GM19025 (cell line): ENCODE results near the gene CLASP1.

Source experiments
- ATAC-seq: cut with Tn5 transposase; IDR thresholded peaks from one replicate; pipeline ENCODE4 v1.9.1; 2021; ENCODE audit warnings: mild to moderate bottlenecking, low read depth, moderate library complexity; ENCODE audit not compliant: unreplicated experiment

Gene CLASP1

DNA sequence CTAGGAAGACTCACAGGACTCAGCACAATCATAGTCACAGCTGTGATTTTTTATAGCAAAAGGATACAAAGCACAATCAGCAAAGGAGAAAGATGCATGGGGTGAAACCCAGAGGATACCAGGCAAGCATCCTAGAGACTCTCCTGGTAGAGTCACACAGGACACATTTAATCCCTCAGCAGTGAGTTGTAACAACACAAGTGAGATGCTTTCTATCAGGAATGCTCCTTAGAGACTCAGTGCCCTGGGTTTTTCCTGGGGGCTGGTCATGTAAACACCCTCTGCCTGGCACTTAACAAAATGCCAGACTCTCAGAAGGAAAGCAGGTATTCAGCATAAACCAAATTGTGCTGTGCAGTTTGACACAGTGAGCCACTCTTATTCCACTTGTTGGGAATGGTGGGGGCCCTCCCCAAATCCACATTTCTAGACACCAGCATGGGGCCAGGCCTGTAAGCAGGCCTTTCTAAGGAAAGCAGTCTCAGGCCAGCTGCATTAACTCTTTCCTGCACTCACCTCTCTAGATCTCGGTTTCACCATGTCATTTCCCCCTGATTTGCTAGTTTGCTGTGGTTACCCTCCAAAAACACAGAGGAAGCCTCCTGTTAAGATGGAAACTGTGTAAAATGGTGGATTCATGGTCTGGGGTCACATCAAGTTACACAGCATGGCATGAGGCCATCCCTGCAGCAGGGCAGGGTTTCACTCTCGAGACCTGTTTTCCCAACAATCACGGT lies 135.5 kb downstream of the CLASP1 start:
- ATAC-seq = no peak

DNA sequence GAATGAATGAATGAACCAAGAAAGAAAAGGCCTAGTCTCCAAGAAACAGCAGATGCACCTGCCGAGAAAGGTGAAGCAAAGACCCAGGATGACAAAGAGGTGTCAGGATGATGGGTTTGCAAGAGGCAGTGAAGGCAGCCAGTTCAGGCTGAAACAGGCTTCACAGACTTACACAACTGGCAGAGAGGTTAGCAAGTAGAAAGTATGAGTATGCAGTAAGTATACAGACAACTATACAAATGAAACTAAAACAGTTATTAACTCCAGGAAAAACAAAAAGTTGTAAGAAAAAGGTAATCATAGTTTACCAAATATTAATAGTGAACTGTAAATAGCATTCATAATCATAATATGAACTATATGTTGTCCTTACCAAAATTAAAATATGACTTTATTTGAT lies 138.4 kb downstream of the CLASP1 start:
- ATAC-seq = no peak

DNA sequence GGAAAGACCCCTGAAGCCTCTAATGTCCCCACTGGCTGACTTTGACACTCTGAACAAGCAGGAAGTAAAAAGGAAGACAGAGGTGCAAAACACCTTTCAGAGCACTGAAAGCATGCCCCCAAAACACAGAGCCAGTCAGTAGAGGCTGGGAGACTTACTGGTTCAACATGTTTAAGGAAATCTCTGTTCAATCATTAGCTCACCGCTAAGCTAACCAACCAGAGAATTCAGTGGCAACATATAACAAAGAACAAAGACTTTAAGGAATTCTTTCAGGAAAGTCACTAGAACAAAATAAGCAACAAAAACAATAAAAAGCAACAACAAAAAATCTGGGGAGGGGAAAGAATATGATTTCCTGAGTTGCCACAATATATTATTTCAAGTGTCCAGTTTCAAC lies 142.6 kb downstream of the CLASP1 start:
- ATAC-seq = no peak

DNA sequence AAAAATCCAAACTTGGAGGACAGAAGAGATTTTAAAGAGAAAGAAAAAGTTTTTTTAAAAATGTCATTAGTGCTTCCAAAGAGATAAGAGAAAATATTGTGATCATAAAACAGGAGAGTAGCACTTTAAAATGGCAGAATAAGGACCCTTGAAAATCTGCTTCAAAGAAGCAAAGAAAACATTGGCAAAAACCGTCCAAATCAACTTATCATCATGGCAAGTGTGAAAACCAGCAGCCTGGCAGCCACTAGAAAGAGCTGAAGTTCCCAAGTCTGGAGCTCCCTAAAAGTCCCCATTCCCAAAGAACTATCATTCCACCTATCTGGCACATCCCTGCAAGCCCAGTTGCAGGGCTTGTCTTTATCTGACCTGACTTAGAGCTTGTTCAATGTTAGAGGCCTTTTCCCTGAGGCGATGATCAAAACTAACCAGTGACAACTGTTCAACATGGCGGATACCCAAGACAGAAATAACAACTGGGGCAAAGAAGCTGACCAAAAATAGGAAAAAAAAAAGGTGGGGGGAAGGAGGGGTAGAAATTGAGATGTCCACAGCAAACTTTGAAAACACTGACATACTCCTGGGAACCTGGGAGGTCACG lies 143.2 kb downstream of the CLASP1 start:
- ATAC-seq = no peak

DNA sequence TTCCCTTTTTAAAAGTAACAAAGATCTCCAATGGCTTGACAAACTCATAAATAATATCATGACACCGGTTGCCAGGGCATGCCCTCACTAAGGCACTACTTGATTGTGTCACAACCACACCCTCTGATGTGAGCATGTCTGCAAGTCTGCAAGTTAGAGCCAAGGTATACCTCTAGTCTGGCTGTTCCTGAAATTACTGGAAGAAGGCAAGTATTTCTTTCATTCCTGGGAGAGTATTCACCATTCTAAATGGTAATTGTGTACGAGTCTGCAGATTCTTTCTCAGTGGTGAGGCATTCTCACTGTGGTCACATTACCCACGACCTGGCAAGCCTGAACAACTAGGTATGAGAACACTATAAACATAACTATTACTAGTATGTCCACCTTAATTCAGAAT lies 144.3 kb downstream of the CLASP1 start:
- no peak for ATAC-seq

DNA sequence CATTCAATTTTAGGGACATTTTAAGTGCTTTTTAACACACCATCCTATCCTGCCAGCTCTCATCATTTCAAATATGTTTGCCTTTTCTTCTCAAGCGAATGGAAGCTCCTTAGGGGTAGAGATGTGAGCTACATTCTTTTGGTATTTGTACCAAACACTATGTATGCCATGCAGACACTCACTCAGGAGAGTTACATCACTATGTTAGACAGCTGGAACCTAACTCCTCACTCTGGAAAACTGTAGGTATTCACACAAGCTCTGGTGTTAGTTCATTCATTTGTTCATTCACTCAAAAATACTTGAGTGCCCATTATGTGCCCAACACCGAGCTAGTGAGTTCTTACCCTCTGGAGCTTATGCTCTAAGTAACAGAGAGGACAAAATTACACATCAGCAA lies 144.9 kb downstream of the CLASP1 start:
- no peak for ATAC-seq

DNA sequence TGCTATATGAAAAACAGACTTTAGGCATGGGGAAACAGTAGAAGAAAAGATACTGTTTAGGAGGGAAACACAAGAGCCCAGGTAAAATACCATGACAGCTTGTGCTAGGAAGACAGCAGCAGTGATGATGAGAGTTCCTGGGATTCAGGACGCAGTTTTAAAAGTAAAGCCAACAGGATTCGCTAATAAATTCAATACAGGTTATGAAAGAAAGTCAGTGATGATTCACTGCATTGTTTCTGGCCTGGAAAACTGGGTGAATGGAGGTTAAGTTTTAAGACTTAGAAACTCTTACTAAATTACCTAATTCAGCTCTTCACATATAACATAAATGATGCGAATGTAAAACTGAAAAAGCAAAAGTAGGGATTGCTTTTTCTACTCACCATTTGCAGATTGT lies 146.5 kb downstream of the CLASP1 start:
- no peak for ATAC-seq

DNA sequence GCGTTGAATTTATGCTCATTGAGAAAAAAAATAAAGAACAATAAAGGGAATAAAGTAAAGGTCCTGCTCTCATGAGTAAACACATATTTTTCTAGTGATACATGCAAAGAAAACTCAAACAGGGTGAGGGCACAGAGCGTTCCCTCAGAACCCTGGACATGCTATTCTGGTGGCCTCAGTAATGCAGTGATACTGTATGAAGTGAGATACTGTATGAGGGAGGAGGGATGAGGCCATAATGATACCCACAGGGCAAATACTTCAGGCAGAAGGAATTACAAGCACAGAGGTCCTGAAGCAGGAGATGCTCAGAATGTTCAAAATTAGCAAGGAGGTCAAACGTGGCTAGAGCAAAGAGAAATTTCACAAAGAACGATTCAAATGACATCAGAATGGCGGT lies 147.0 kb downstream of the CLASP1 start:
- no peak for ATAC-seq

DNA sequence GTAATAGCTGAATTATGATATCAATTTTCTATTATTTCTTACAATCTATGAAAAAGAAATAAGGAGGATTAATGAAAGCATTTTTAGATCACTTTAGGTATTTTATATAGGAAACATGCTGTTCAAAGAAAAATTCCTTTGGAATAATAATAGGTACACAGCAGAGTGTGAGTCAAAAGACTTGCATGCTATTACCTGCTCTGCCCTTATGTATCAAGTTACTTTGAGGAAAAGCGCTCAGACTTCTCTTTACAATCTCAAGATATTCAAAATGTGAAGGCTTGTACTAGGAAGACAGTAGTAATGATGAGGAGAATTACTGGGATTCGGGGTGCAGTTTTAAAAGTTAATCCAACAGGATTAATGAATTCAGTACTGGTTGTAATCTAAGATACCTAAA lies 147.7 kb downstream of the CLASP1 start:
- no peak for ATAC-seq

DNA sequence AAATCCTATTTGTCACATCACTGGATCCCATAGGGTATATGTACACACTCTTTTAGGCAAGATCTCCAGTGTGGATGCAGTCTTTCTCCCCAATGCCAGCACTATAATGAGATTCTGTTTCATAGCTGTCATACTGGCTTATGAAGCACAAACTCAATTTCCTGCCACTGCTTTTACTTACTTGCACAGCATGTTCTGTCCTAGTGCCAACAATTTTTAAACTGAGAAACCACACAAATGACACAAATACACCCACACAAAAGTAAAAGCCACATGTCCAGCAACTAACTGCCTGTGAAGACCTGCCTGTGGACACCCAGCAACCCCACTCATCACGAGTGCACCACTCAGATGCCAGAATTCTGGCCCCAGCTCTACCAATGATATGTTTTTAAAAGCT lies 148.2 kb downstream of the CLASP1 start:
- ATAC-seq = no peak

DNA sequence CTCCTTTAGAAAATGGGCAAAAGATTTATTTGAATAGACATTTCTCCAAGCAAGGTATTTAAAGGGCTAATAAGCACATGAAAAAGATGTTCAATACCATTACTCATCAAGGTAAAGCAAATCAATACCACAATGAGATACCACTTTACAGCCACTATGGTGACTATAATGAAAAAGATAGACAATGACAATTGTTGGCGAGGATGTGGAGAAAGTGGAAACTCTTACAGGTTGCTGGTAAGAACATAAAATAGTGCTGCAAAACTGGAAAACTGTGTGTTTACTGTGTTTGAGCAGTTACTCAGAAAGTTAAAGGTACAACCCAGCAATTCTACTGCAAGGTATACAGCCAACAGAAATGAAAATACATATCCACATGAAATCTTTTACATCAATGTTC lies 150.5 kb downstream of the CLASP1 start:
- ATAC-seq = no peak

DNA sequence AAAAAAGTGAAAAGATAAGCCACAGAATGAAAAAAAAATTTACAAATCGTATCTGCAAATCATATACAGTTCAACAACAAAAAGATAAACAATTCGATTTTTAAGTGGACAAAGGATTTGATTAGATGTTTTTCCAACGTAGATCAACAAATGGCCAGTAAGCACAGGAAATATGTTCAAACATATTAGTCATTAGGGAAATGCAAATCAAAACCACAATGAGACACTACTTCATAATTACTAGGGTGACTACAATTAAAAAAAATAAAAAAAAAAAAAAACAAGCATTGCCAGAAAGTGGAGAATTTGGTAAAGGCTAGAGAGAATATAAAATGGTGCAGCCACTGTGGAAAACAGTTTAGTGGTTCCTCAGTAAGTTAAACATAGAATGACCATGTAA lies 156.9 kb downstream of the CLASP1 start:
- ATAC-seq = no peak

DNA sequence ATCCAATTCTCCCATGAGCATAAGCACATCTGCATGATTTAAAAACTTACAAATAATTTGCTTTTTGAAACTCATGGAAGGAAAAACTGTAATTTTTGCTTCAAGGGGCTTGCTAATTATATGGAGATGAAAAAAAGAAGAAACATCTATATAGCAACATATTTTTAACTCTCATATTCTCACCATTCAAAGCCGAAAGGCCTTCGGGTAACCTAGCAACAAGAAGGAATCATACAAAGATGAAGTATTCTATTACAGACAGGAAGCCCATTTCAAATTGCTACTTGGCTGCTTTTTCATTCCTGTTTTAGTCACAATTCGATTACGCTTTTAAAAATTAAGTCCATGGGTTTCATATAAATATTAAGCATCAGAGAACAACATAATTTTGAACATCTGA lies 157.7 kb downstream of the CLASP1 start:
- no peak for ATAC-seq

DNA sequence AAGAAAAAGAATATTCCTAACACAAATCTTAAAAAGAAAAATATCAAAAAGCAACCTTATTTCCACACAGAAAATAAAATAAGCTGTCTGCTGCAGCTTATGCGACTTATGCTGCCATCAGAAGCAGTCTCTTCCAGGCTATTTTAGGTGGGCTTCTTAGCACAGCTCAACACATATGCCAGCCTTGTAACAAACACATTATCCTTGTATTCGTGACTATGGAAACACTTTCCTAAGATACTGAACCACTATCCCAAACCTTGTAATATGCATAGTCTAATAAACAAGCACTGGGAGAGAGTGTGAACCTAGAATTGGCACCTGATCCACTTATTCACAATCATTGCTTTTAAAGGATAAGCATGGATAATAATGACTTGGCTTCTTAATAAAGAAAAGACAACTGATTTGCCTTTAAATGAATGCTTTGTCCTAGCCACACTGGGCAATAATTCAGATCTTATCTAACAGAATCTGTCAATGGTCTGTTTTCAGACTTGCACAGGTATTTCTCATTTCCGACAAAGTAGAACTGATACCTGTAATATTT lies 158.6 kb downstream of the CLASP1 start:
- no peak for ATAC-seq

DNA sequence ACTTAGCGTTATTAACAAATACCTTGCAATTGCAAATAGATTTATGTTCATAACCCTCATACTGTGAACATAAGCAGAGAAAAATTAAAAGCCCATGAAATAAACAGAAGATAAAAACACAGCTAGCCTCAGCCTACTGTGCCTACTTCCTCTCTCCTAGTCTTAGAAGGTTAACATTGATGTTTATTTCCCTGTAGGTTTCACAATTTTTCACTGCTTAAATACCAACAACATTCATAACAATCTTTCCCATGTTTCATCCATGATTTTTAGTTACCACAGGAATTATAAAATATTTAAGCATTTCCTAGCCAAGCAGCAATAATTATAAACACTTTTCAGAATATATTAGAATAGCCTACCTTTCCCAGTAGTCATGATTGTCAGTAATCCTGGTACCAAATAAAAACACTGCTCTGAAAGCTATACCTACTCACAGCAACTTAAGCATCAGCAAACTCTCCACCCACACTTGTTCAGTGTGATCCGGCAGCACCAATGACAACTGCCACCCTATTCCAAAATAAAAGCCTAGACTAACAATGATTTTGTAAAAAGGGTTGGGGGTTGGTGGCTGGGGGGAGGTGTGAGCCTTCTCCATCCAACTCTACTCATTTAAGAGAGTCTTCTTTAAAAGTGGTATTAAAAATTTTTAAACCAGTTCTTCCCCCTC lies 159.2 kb downstream of the CLASP1 start:
- ATAC-seq = no peak

DNA sequence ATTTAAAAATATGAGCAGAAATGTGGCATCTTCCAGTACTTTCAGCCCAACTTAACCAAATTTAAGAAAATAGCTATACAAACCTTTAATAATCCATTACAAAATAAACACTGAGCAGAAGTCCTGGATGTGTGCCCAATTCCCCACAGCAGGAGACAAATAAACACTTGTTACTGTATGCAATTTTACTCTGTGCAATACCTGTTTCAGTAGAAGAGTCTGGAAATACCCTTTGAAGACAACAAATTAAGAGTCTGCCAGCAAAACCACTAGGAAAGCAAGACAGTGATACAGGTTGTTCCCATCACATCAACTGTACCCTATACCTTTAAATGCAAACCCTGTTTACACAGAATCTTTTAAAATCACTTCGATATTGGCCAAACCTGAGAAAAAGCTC lies 160.0 kb downstream of the CLASP1 start:
- peak; percentile 61 for ATAC-seq

DNA sequence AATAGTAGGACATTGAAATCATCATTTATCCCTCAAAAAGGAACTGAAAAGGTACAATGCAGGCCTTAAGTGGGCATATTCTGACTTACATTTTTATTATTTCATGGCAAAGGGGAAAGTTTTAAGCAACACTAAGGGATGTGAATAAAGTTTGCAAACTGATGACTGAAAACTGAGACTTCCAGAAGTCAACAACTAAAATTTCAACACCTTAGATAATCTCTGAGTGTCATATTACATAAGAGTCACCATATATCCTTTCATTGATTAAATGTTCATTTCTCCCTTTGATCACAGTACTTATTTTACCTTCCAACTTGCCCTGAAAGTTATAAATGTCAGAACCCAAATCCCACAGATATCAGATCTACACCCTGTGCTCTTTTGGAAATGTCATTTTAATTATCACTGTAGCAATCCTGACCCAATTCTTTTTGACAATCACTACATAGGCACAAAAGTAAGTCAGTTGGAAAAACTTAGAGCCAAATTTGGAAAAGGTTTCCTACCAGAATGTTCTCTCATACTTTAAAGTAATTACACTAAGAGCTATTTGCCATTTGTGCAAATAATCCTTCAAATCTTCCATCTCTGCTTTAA lies 163.0 kb downstream of the CLASP1 start:
- ATAC-seq = no peak

DNA sequence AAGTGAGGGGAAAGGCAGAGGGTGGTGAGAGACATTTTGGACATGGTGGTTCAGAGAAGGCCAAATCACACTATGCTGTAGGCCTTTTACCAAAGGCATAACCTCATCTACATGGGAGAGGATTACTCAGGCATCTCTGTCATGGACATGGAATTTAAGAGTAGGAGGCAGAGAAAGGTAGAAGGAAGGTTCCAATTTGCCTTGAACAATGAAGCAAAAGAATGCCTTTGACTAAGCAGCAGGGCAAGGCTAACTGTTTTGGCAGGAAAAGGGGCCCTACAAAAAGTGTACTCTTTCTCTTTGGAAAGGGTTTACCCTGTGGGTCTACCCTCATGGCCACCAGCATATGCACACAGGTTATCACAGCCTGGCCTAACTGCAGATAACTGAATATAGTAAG lies 164.2 kb downstream of the CLASP1 start:
- no peak for ATAC-seq

DNA sequence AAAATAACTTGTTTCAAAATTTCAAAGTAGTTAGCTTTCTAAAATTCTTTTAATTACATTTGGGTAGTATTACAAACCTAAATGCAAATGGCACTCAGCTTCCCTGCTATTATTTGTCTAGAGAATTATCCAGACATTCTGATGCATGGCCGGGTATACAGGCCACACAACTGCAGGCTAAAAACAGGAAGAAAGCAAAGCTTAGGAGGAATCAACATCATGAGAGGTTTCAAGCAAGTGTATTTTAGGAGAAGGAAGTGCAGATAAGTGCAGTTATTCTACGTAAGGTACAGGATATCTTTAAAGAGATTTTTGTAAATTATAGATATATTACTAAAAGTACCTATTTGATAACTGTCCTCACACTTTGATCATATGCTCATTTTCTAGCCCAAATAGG lies 165.4 kb downstream of the CLASP1 start:
- ATAC-seq = no peak

DNA sequence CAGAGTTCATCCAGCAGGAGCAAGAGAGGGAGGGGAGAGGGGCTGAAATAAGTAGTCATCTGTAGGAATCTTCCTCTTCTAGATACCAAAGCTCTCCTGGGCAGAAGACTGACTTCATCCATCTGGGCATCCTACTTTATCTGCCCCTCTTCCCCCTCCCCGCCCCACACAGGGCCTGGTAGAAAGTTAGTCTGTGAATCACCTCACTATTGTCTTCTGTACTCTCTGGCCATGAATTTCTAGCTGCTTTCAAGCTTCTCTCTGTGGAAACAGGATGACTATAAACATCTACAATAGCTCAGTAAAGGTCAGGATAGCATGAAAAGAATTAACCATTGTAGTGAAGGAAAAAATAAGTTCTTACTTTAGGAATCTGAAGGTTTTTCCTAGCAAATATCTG lies 166.2 kb downstream of the CLASP1 start:
- no peak for ATAC-seq

DNA sequence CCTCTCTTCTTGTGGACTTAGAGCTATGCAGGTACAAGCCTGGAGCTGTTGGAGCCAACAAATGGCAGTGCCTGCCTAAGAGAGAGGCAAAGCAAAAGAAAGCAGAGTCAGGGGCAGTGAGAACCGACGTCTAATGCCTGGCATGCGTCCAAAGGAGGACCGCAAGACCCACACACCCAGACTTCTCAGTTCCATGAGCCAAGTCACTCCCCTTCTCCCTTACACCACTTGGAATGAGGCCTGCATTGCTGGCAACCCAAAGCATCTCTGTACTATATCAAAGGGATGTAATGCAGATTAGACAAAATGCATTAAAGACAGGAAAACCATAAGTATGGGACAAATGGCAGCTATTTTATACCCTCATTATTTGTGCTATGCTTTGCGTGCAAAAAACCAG lies 168.4 kb downstream of the CLASP1 start:
- no peak for ATAC-seq
